CD4-positive, alpha-beta T cell treated with Interleukin-17A for 1 hour (primary cell): ENCODE data around the gene RECQL5.

Experiments
- DNase-seq: peaks from one replicate; pipeline ENCODE4 v3.0.0-alpha.2; 2020

RECQL5 gene

DNA sequence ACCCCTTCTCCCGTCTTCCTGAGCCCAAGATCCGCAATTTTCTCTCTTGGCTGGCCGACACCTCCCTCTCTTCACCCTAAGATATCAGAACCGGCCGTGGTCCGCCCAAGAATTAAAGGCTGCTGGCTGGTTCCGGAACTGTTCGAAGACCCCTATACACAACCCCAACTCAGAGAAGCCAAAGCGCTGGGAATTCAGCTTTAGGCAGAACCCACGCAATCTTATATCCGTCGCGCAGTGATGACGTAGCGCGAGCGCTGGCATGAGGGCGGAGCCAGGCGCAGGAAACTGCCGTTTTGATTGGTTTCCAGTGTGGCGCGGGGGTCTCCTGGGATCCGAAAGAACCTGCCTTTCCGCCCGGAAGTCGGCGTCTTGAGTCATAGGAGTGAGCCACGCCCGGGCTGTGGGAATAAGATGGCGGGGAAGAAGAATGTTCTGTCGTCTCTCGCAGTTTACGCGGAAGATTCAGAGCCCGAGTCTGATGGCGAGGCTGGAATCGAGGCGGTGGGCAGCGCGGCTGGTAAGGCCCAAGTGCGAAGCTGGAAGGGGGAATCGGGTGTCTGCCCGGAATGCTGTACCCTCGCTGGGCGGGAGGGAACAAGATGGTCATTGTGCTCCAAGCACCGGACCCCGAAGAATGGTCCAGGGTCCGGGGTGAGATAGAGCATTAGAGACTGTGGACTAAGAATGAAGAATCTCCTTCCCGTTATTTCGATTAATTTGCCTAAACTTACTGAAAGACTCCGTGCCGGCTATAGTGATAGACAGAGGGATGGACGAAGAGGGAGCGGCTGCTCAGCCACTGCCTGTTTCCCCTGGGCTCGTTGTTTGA, at the start of gene RECQL5, which contains the start of gene SAP30BP:
RECQL5 (minus strand) TSS at position 196 of the 832 bp plus-strand sequence. CDS start 597 bp downstream, outside the sequence.
SAP30BP (plus strand) TSS at position 380 of the 832 bp plus-strand sequence; CDS start at position 415, 35 bp downstream.
- DNase-seq: peak; percentile 97

DNA sequence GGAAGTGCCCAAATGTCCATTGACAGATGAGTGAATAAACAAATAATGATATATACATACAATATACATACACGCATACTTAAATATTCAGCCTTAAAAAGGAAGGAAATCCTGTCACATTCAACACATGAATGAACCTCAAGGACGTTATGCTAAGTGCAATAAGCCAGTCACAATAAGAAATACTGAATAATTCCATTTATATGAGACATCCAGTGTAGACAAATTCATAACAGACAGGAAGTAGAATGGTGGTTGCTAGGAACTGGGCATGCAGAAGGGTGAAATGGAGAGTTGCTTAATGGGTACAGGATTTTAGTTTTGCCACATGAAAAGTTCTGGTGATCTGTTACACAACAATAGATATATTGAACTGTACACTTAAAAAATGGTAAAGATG, 45.5 kb upstream of the RECQL5 start:
- no peak for DNase-seq

DNA sequence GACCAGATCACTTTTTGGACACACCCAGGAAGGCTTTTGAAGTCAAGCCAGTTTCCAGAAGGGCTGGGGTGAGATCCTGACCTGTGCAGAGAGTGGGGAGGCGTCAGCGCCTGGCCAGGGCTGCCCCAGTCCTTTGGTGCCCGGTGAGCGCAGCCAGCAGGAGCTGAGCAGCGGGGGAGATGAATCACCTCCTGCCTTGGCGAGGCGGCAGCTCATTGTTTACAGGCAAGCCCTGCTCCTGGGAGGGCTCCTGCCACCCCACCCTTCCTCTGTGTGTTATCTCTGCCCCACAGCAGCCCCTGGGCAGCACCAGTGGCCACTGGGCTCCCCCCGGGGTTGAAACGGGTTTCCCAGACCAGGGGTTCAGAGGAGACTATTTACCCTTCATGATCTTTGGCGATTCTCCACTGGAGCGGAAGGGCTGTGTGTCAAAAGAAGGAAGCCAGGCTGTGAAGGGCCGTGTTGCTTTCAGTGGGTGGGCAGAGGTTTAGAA, 40.2 kb upstream of the RECQL5 start:
- DNase-seq: no peak

DNA sequence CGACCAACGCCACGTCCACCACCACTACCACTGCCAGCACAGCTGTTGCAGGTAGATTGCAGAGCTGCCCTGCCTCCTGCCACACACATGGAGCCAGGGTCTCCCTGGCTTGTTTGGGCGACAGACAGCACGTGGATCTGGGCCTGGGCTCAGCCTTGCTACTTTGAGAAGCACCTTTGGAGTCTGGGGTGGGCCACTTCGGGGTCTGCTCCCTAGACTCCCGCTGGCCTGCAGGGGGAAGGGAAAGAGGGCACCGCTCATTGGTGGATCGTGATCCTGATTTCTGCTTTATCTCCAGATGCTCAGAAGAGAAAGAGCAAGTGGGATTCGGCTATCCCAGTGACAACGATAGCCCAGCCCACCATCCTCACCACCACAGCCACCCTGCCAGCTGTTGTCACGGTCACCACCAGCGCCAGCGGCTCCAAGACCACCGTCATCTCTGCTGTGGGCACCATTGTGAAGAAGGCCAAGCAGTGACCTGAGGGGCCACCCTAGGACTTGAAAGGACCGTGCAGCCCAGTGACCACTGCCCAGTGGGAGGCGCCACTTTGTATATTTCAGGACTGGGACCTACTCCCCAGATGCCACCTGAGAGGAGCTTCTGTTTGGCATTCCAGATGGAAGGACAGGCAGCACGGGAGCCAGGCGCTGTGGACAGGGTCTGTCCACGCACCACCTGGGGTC, 39.2 kb upstream of the RECQL5 start:
- no peak for DNase-seq

DNA sequence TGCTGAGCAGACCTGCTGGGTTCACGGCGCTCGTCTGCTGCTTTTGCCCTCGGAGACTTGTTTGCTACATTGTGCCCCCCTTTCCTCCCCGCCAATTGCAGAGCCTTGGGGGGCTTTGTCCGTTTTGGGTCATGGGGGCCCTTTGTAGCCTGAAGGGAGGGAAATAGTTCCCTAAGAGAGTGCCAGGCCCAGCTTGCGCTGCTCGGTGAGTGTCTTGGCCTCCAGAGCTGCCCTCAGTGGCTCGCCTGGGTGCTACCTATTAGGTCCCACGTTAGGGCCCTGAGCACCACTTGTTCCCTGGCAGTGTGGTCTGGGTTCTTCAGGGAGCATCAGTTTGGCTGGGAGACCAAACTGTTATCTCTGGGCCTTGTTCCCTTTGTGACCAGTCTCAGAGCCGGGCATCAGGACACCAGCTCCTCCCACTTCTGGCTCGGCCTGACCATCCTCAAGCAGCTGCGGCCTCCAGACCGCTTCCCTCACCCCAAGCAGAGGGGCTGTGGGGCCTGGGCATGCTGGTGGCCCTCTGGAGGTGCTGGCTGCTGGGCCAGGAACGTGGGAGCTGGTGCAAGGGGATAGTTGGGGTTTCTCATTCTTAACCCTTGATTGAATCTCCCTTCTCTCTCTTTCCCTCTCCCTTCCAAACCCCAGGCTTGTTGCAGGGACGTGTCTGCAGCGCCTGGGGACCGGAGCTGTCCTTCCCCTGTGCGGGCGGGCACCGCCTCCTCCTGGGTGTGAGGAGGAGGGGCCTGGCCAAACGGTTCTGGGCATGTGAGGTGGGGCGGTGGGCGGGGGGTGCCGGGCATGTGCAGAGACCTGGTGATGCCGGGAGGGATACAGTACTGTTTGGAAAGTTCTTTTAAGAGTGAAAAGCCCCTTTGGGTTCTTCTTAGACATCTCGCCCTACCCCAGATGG, 38.3 kb upstream of the RECQL5 start:
- DNase-seq: no peak

DNA sequence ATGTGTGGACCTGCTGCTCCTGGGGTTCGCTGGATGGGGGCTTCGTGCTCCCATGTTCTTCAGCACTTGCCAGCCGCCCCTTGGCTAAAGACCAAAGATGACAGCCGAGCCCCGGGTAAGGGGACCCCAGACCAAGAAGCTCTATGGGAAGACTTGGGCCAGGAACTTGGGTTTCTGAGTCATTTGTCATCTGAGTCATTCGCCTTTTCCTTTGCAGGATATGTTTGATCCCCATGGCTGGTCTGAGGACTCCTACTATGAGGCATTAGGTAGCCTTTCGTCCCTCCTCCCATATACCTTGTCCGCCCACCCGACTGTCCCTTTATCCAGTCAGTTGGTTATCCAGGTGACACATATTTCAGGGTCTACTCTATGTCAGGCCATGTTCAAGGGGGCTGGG, 36.6 kb upstream of the RECQL5 start:
- DNase-seq: no peak

DNA sequence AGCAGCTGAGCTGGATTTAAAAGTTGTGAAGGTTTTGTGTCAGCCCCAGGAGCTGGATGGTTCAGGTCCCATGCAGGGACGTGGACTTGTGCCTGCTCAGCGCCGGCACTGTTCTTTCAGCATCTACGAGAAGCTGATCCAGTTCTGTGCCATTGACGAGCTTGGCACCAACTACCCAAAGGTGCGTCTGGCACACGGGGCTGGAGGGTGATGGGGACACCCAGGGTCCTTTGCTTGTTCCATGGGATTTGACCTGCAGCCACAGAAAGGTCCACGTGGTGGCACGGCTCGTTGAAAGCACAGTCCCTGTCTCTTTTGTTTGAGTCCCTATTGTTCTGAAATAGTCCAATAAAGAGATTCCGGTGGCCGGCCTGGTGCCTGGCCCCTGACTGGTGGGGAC, 36.2 kb upstream of the RECQL5 start:
- no peak for DNase-seq

DNA sequence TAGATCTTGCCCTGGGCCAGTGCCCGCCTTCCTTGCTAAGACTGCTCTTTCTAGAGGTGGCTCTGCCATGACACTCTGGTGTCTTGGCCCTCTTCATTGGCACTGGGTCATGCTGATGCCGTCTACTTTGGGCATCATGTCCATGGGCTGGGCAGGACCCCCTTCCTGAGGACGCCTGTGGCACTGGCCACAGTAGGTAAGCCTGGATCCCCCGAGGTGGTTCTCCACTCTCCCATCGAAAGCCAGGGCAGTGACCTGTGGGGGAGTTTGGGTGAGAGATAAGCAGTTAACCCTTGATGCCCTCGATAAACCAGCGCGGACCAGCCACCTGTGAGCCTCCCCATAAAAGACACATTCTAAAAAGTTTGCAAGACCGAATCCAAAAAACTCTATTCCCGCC, 34.3 kb upstream of the RECQL5 start:
- no peak for DNase-seq

DNA sequence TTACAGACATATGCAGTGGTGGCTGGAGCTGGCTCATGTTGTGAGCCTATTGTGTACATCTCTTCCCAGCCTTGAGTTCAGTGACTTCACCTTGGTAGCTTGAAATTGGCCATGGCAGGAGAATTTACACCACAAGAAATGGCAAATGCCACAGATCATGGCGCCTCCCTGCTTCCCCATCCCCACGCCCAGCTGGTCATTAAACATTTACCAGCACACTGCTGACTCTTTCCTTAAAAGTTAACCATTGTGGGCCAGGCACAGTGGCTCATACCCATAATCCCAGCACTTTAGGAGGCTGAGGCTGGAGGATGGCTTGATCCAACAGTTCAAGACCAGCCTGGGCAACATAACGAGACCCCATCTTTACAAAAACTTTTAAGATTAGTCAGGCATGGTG, 31.7 kb upstream of the RECQL5 start:
- DNase-seq: no peak

DNA sequence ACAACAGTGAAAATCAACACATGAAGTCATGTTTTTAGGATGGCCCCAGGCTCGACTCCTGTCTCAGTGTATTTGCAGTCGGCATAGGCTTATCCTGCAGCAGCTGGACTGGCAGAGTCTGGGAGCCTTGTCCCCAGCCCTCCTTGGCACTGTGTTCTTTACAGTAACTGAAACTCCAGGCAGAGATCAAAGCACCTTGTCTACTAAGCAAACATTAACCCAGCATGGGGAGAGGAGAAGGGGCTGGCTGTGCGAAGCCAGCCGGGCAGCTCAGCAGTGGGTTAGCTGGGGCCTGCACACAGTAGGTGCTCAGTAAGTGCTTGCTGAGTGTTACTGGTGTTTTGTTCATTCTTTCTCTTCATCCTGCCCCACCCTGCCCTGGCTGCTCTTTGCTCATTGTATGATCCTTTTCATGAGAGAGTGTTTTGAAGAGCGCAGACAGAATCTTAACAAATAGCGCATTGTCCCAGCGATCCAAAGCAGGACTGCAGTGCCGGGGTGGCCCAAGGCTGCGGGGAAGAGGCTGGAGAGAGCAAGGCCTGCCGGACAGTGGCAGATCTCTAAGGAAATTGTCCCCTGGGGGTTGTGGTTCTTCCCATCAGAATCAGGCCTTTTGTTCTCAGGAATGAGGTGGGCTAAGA, 30.8 kb upstream of the RECQL5 start:
- no peak for DNase-seq

DNA sequence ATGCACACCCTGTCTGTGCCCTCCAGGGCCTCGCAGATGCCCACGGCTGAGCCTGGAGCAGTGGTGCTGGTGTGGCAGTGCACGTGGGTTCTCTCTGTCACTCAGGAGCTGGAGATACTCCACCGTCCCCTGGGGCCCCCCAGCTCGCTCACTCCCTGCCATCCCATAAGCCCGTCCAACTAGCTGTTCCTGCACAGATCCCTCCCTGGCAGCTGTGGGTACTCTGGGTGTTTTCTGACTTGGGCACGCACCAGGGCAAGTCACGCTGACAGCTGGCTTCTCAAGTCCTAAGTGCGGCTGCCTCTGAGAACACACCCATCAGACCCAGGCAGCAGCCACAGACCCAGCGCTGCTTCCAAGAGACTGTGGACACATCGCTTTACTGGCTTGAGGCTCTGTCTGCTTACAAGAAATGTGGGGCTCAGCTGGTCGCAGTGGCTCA, 28.9 kb upstream of the RECQL5 start:
- no peak for DNase-seq

DNA sequence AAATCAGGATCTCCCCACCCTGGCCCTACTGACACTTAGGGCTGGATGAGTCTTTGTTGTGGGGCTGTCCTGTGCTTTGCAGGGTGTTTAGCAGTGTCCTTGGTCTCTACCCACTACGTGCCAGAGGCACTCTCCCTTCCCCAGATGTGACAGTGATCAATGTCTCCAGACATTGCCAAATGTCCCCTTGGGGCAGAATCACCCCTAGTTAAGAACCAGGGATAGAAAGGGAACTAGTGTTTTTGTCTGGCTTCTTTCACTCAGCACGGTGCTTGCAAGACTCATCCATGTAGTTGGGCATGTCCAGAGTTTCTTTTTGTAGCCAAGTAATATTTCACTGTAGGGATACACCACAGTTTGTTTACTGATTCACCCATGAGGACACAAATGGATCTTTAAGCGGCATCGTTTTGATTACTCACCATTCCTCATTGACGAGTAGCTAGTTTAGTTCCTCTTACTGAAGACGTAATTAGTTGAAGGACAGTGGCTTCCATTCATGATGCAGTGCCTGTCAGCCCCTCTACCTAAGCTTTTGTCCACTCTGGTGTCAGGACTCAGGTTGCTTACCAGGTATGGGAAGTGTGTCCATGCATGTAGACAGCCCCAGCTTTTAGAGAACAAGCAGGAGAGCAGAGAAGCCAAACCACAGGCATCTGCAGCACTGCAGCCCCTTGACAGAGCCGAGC, 28.3 kb upstream of the RECQL5 start:
- DNase-seq: no peak

DNA sequence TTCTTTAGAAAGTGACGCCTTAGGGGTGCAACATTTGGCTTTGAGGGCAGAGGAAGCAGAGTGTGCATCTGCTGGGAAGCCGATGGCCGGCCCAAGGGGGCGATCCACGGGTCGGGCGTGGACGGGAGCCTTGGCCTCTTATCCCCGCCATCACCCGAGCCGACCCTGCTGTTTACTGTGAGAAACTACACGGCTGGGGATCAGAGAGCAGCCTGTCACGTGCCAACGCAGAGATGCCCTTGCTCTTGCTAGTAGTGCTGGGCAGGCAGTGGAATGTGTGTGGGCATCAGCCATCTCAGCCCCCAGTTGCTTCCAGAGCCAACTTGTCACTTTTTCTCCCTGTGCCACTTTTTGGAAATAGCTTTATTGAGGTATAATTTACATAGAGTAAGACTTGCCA, 27.6 kb upstream of the RECQL5 start:
- DNase-seq: no peak

DNA sequence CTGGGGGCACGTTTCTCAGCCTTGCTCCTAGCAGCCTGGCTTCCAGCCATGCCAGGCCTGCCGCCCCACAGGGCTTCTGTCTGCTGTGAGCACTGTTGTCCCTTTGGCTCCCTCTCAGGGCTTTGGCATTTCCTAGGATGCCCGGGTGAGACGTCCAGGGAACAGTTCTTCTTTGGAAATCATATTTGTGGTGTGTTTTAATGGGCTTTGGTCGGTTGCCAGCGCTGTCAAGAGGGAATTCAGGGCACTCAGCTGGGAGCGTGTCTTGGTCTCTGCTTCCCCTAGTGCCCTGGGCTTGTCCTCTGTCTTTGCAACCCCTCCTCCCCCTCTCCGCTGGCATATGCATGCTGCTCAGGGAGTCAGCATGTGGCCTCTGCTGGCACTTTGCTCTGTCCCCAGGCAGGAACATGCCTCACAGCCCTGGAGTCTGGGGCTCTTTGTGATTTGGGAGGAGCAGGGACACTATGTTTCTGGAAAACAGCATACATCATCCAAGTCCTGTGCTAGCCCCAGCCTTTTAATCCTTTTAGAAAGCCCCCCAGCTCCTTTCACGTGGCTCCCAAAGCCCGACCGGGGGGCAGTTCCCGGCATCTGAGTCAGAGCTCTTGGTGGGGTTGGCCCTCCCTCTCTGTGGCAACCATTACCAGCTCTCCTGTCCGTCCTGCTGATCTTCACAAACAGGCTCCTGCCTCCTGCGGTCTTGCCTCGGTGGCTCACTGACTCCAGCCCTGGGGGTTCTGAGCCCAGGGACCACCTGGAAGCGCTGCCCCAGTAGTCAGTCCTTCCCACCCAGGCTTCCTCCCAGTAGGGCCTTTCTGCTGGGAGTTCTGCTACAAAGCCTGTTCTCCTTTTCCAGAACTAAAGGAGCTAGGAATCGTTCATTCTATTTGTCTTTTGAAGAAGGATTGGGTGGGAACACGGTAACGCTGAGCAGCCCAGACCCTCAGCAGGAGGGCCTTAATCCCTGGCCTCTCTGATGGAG, 26.8 kb upstream of the RECQL5 start:
- DNase-seq: no peak

DNA sequence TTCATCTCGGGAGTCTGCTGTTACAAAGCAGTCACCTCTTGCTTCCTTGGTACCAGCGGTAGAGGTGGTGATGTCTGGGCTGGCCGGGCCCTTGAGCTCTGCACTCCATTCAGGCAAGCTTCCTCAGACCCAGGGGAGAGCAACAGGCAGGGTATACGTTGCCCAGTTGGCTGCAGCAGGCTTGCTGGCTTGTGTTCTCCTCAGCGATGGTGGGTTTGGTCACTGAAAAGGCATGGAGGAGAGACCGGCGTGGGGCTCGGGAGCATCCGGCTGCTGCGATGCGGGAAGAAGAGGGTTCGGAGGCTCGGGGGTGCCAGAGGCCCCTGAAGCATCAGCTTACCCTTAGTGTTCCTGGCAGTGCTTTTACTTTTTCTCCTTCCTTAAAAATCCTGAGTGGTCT, 26.0 kb upstream of the RECQL5 start:
- no peak for DNase-seq

DNA sequence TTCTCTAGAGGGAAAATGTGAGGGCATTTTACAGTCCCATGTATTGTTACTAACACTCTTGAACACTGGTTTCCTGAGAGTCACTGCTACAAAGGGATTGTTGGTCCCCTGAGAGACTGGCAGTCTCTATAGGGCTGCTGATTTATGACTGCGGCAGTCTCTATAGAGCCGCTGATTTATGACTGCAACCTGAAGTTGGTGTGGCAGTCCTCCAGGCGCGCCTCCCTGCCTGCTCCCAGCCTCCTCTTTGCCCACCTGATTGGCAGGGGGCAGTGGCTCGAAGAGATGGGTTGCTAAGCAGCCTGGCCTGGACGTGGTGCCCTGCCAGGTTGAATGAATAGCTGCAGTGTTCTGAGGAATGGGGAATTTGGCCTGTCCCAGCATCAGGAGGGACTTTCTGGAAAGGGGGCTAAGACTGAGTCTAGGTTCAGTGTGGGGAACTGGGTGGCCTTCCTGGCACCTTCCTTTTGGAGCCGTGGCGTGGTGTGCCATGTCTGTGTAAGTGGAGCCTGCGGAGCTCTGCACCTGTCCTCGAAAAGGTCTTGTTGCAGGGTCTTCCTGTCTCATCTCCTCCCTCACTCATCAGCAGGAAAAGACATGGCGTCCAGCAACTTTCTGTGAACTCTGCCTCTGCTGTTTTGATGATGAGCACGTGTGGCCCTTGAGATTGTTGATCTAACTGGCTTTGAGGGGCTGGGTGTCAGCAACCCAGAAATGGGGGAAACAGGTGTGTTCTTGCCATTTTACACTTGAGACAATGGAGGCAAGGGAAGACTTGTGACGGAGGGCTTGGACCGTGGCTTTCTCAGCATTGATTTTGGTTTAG, 25.1 kb upstream of the RECQL5 start:
- DNase-seq: no peak

DNA sequence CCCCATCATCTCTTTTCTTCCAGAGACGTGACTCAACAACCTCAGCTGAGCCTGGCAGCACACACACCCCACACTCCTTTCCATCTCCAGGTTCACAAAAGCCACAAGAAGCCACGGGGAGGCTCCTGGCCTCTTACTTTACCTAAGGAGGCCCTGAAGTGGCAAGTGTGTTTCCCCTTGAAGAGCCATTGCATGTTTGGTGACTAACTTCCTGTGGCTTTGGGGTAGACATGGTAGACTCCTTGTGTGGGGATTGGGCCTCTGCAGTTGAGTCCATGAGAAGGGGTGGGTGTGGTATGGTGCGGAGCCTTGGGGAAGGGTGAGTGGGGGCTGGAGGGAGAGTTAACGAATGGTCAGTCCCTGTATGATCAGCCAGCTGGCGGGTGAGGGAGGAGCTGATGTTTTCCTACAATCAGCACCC, 24.4 kb upstream of the RECQL5 start:
- no peak for DNase-seq

DNA sequence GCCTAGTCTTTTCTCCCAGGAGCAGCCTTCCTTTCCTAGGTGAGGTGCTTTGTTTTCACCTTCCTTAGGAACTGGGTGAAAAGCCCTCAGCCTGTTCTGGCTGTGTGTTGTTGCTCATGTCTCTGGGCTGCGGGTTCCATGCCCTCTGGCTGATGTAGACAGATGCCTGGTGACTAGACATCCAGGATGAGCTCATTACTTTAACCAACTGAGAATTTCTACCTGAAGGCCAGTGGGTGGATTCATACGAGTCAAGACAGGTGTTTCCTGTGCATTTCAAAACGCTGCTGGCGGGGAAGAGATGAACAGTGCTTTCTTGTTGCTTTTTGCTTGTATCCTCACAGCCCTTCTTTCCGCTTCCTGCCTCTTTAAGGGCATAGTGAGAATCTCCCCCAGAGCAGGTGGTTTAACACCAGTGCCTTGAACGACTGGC, 22.5 kb upstream of the RECQL5 start:
- DNase-seq: peak; percentile 58

DNA sequence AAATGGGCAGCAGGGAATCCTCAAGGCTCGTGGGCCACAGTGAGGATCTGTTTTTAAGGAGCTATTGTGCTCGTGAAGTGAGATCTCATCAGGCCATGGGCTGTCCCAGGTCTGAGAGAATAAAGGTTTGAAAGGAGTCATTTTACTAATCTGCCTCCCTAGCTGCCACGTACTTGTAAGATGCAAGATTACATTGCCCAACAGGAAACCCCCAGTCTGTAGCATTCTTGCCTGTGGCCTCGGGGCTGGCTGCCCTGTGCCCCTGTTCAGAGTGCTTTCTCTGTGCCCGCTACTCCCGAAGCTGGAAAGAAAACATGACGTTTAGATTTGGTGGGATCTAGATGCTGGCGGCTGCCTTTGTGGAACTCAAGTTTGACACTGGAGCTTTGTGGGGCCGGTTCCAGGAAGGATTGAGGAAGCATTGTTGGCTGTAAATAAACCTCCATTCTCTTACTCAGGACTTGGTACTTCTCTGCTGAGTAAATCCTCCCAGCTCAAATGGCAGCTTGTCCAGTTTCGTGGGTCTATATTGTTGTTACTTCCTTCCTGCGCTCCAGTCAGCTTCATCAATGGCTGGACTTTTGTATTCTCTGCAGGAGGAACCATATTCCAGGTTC, 21.4 kb upstream of the RECQL5 start:
- no peak for DNase-seq
